Tibial nerve (tissue), 4 donors: ENCODE results near the gene IGF1R. TPM values are rescaled to one million over a fixed set of nuclear protein-coding genes. Genes with fewer than 3 reads are reported as not detected.
A peak's percentile ranks its signal among the peaks of the same experiment; 100 is the strongest.

Experiments used
- DNase-seq, 2 donors: peaks; one replicate each; pipeline ENCODE4 v3.0.0-alpha.2; 2019; ENCODE audit warnings: low spot score in 2 of 2
- H3K27ac ChIP-seq, 4 donors: fragments of 200-600 bp; sonication (generic) in 3 of 4; one replicate each; pipeline ENCODE4 v1.5.1; 2017 to 2019; ENCODE audit warnings: mild to moderate bottlenecking in 1 of 4
- H3K27me3 ChIP-seq, 2 donors: fragments of 200-600 bp; sonication (generic) in 1 of 2; one replicate each; pipeline versions ENCODE4 v1.5.1 to v1.6.0; 2017 to 2019
- H3K36me3 ChIP-seq, 3 donors: fragments of 200-600 bp; sonication (generic); one replicate each; pipeline ENCODE4 v1.5.1; 2018 to 2019
- H3K4me1 ChIP-seq, 4 donors: fragments of 200-600 bp; sonication (generic) in 3 of 4; one replicate each; pipeline ENCODE4 v1.5.1; 2017 to 2019
- H3K4me3 ChIP-seq, 4 donors: fragments of 200-600 bp; sonication (generic) in 3 of 4; one replicate each; pipeline ENCODE4 v1.5.1; 2017 to 2019; ENCODE audit warnings: mild to moderate bottlenecking in 1 of 4, moderate library complexity in 1 of 4
- H3K9me3 ChIP-seq, 4 donors: fragments of 200-600 bp; sonication (generic) in 3 of 4; one replicate each; pipeline ENCODE4 v1.5.1; 2017 to 2019
- CTCF ChIP-seq, 5 experiments: fragments of 200-600 bp in 3 of 5; fragments of 450-650 bp in 2 of 5; sonication (generic) in 3 of 5; IDR thresholded peaks; one replicate each; pipeline ENCODE4 v1.5.1; 2016 to 2019; ENCODE audit warnings: antibody characterized with exemption in 5 of 5, mild to moderate bottlenecking in 3 of 5, moderate library complexity in 2 of 5
- EP300 ChIP-seq, 2 donors: sonication (generic); formaldehyde crosslinking; IDR thresholded peaks; one replicate each; pipeline ENCODE4 v1.6.1; 2017; ENCODE audit warnings: antibody characterized with exemption in 2 of 2, mild to moderate bottlenecking in 1 of 2
- POLR2A ChIP-seq, 2 donors: fragments of 450-650 bp; IDR thresholded peaks; one replicate each; pipeline ENCODE4 v1.6.1; 2017; ENCODE audit warnings: antibody characterized with exemption in 2 of 2, mild to moderate bottlenecking in 2 of 2, moderate library complexity in 2 of 2
- WGBS, 2 donors: methylation state at CpG; one replicate each; pipeline ENCODE4 v1.1.5; 2018; 5-methylcytosine and 5-hydroxymethylcytosine counted together
- total RNA-seq, 4 donors: library from RNA; depleted of rRNA; stranded (reverse); fragments of >200 nt; gene quantifications; one replicate each; pipeline ENCODE4 v1.1.0, GENCODE V29; 2016

The IGF1R gene
- total RNA-seq, 4 donors from 2014 or later, result 82.5 to 164 (median 111) TPM

GRCh38 chr15:98853161-98853560 is 204.8 kb downstream of the IGF1R start:
- Histone ChIP-seq H3K9me3 (no peaks in the 10 kb centered on the region), H3K36me3 (no peaks in the 10 kb centered on the region), H3K4me3 (peak overlapping the region; percentile 51 to 66 (median 60)), H3K27ac (peak overlapping the region; percentile 85 to 93 (median 88)), H3K4me1 (peaks cover 0 to 78% (median 24%) of the 10 kb centered on the region in 4 donors), H3K27me3 (no peaks in the 10 kb centered on the region)
- peak; percentile 27 to 72 for TF ChIP-seq POLR2A (IDR thresholded peaks at IDR 0.05)
- TF ChIP-seq CTCF (IDR thresholded peaks at IDR 0.05), result peak in 2 of 5 experiments; percentile 31 to 41
- TF ChIP-seq EP300 (IDR thresholded peaks at IDR 0.05), result peak in 1 of 2 donors; percentile 93
- DNase-seq, result peak; percentile 78 to 92
- WGBS, 2 donors, result 0 to 1% methylated on average over 8 of the region's 8 CpGs

- 48 to 50% methylated on average over 18 of the region's 18 CpGs for WGBS, 2 donors
- no peak for DNase-seq
Observed at GRCh38 chr15:98853617-98854420, 205.5 kb downstream of the IGF1R start.

DNA sequence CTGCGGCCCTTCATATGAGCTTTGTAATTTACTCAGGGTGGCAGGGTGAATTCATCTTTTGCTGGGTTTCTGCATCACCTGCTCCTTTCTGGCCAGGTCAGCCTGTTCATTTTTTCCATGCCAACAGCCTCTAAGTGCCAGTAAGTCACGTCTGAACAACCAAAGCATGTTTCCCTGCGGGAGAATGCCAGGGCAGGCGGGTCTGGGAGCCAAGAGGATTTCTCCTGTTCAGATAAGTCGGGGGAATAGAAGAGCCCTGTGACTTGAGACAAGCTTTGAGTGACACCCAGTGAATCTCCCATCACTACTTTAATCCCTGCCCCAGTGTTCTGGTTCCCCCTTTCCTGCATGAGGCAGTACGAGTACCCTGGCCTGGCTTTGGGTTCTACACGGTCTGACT is 206.2 kb downstream of the IGF1R start:
- no peak for TF ChIP-seq POLR2A (IDR thresholded peaks at IDR 0.05)
- TF ChIP-seq EP300 (IDR thresholded peaks at IDR 0.05), result no peak
- TF ChIP-seq CTCF (IDR thresholded peaks at IDR 0.05), result no peak
- Histone ChIP-seq H3K36me3 (no peaks in the 10 kb centered on the region), H3K4me1 (peaks cover 0 to 84% (median 31%) of the 10 kb centered on the region in 4 donors), H3K27me3 (no peaks in the 10 kb centered on the region), H3K4me3 (no peak overlapping the region), H3K9me3 (no peaks in the 10 kb centered on the region), H3K27ac (peak overlapping the region in 2 of 4 donors; percentile 92 to 93)
- no peak for DNase-seq
- 74 to 81% methylated on average over 7 of the region's 7 CpGs for WGBS, 2 donors

More at GRCh38 chr15:98853617-98854420, 205.5 kb downstream of the IGF1R start:
- TF ChIP-seq CTCF (IDR thresholded peaks at IDR 0.05), result no peak
- no peak for TF ChIP-seq EP300 (IDR thresholded peaks at IDR 0.05)
- TF ChIP-seq POLR2A (IDR thresholded peaks at IDR 0.05), result no peak
- no peaks in the 10 kb centered on the region for H3K27me3 ChIP-seq
- H3K4me1 ChIP-seq, result peaks cover 0 to 84% (median 30%) of the 10 kb centered on the region in 4 donors
- no peaks in the 10 kb centered on the region for H3K9me3 ChIP-seq
- peak overlapping the region; percentile 51 to 66 (median 60) for H3K4me3 ChIP-seq
- H3K36me3 ChIP-seq, result no peaks in the 10 kb centered on the region
- peak overlapping the region in 3 of 4 donors; percentile 85 to 93 (median 92) for H3K27ac ChIP-seq

DNA sequence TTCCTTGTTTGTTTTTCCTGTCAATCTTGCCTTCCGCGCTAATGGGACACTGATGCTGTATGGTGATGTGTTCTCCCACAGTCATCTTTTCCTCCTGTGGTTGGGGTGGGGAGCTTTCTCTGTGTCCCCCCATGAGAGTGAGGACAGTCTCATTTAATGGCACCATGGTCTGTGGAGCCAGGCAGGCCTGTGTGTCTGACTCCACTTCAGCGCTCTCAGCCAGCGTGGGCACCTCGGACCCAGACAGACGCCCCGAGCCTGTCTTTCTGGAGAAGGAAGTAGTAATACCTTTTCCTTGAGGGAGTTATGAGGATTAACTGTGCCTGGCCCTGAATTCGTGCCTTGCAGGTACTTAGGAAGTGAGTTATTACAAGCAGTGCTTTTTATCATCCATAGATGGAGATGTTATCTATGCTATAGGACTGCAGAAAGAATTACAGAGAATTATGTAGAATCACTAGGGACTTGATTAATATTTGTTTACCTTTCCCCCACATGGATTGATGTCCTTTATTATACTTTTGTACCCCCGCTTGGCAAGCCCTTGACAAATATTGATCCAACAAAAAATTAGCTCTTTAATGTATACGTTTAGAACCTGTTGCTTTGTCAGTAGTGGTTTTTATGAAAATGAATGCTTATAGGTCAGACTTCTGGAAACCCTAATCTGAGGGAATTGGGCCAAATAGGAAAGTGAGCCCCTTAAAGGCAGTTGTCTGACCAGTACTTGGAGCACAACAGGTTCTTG is 206.9 kb downstream of the IGF1R start:
- TF ChIP-seq POLR2A (IDR thresholded peaks at IDR 0.05) (no peak), CTCF (IDR thresholded peaks at IDR 0.05) (no peak), EP300 (IDR thresholded peaks at IDR 0.05) (no peak)
- DNase-seq, result no peak
- Histone ChIP-seq H3K36me3 (no peaks in the 10 kb centered on the region), H3K4me3 (no peak overlapping the region), H3K4me1 (peaks cover 0 to 87% (median 34%) of the 10 kb centered on the region in 4 donors), H3K27ac (peak overlapping the region in 1 of 4 donors; percentile 93), H3K27me3 (no peaks in the 10 kb centered on the region), H3K9me3 (no peaks in the 10 kb centered on the region)
- WGBS, 2 donors, result 89 to 91% methylated on average over 10 of the region's 10 CpGs
